AG04449 (cell line): ENCODE results near the gene NAT9.

ENCODE experiments used
- CTCF ChIA-PET: fragments of 350-600 bp; formaldehyde crosslinking; extraction: SDS; loops from one replicate; lab custom pipeline; 2021; ENCODE audit warnings: antibody characterized with exemption; lab: Yijun Ruan, JAX
- POLR2A ChIA-PET: fragments of 400-600, 350-600 bp; formaldehyde crosslinking; extraction: SDS; loops from one replicate; lab custom pipeline; 2020; ENCODE audit warnings: antibody characterized with exemption, inconsistent platforms; lab: Yijun Ruan, JAX
- DNase-seq: peaks from one replicate; pipeline ENCODE4 v3.0.0-alpha.2; 2010; ENCODE audit warnings: low read depth, low spot score
- H3K4me3 ChIP-seq: 2 replicates; pipeline ENCODE4 v1.5.1; 2011; ENCODE audit warnings: low read depth, mild to moderate bottlenecking, control low read depth, low read length
- CTCF ChIP-seq: IDR thresholded peaks from one replicate; pipeline ENCODE4 v1.5.1; 2011; ENCODE audit warnings: mild to moderate bottlenecking, moderate library complexity, low read length, control low read depth, inconsistent platforms; ENCODE audit not compliant: insufficient read depth; ENCODE audit errors: missing control alignments

The NAT9 gene

GRCh38 chr17:74732042-74732867, 43.9 kb downstream of the NAT9 start:
- no peak for TF ChIP-seq CTCF
- CTCF ChIA-PET: interaction anchor here (0.9 kb wide), 1 partner anchor 13 kb away, joined by 4 read pairs; no protein-coding TSS in a partner anchor
- no peak overlapping the region for H3K4me3 ChIP-seq
- POLR2A ChIA-PET: no interaction called here
- no peak for DNase-seq

- no peak overlapping the region for H3K4me3 ChIP-seq
- POLR2A ChIA-PET: no interaction called here
- CTCF ChIA-PET: no interaction called here
- TF ChIP-seq CTCF: no peak
- no peak for DNase-seq
Observed at GRCh38 chr17:74731347-74731605, 44.9 kb downstream of the NAT9 start.

- POLR2A ChIA-PET: no interaction called here
- DNase-seq: no peak
Observed at GRCh38 chr17:74730491-74731346, 45.4 kb downstream of the NAT9 start.

GRCh38 chr17:74729866-74730265, 46.3 kb downstream of the NAT9 start:
- no peak for DNase-seq
- ChIA-PET CTCF (no interaction called here), POLR2A (no interaction called here)
- H3K4me3 ChIP-seq: no peak overlapping the region
- no peak for TF ChIP-seq CTCF

More at GRCh38 chr17:74730491-74731346, 45.4 kb downstream of the NAT9 start:
- CTCF ChIA-PET: no interaction called here
- TF ChIP-seq CTCF: no peak
- no peak overlapping the region for H3K4me3 ChIP-seq

GRCh38 chr17:74729368-74729767, 46.8 kb downstream of the NAT9 start:
- ChIA-PET CTCF (no interaction called here), POLR2A (no interaction called here)
- no peak for DNase-seq
- H3K4me3 ChIP-seq: no peak overlapping the region
- no peak for TF ChIP-seq CTCF

GRCh38 chr17:74728702-74729075, 47.5 kb downstream of the NAT9 start:
- no peak overlapping the region for H3K4me3 ChIP-seq
- POLR2A ChIA-PET: no interaction called here
- no peak for DNase-seq
- CTCF ChIA-PET: no interaction called here
- no peak for TF ChIP-seq CTCF
